Astrocyte of the hippocampus (primary cell): Measurements from ENCODE around the gene TOMM40.
"Not testable (repeated sequence)": the region's sequence is repeated elsewhere in the genome, so short reads cannot be mapped to it uniquely, and the experiment has no call there.

ENCODE experiments used
- DNase-seq: peaks from one replicate; pipeline ENCODE4 v3.0.0; 2011; ENCODE audit warnings: low read depth, low spot score

Gene TOMM40

DNA sequence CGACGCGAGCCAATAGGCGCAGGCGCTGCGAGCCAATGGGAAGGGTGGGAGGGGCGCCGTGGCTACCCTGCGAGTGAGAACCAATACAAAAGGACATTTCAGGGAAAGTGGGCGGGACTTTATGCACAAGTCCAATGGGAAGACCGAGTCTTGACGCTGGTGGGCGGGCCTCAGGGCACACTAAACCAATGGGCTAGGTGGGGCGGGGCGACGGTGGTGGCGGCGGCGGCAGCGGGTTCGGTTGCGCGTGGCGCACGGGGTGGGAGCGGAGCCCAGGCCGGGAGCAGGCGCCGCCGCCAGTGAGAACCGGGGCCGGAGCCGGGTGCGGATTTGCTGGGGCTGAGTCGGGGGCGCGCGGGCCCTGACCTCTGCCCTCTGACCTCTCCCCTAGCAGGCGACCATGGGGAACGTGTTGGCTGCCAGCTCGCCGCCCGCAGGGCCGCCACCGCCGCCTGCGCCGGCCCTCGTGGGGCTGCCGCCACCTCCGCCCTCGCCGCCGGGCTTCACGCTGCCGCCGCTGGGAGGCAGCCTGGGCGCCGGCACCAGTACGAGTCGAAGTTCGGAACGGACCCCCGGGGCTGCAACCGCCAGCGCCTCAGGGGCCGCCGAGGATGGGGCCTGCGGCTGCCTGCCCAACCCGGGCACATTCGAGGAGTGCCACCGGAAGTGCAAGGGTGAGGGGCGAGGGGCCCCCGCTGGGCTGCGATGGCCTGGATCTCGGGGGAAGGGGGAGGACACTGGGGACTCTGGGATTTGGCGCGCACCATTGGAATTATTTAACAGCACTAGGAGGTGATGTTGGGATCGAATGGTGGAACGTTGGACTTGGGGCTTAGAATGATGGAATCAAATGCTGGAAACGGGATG lies at the start of gene TOMM40:
TOMM40 (plus strand) TSS at position 239 of the 867 bp plus-strand sequence; CDS start at position 401, 162 bp downstream.
- peak; percentile 31 for DNase-seq

DNA sequence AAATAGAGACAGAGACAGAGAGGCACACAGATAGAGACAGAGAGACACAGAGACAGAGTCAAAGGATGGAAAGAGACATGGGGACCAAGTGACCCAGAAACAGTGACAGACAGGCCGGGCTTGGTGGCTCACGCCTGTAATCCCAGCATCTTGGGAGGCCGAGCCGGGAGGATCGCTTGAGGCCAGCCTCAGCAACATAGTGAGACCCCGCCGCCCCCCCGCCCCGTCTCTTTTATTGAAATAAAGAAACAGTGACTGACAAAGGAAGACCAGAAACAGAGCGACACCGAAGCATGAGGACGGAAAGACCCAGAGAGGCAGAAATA lies 45.8 kb upstream of the TOMM40 start:
- DNase-seq, result no peak

DNA sequence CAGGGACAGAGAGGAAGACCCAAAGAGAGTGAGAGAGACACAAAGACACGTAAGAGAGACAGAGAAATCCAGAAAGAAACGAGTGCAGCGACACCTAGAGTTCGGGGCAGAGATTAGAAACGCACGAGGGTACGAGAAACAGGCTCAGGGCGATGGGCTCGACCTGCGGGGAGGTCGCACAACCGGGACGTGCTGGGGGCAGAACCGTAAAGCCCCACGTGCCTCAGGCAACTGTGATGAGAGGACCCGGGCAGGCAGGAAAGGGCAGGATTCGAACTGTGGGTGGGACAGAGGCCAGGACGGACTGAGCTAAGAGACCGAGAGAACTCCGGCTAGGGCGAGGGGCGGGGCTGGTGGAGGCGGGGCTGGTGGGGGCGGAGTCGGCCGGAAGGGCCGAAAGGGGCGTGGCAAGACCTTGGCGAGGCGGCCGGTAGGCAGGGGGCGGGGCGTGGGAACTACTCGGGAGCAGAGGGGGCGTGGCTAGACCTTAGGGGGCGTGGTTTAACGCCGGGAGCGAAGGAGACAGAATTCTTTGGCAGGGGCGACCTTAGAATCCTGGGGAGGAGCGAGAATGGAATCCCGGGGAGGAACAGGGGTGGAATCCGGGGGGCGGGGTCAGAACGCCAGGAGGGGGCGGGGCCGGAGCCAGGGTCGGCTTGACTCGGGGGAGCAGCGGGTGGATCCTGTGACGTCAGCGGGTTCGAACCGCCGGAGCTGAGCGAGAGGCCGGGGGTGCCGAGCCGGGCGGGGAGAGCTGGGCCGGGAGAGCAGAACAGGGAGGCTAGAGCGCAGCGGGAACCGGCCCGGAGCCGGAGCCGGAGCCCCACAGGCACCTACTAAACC lies 45.2 kb upstream of the TOMM40 start, which contains the start of gene NECTIN2:
NECTIN2 (plus strand) TSS at position 686 of the 843 bp plus-strand sequence. CDS start 229 bp downstream, outside the sequence.
- peak; percentile 100 for DNase-seq

DNA sequence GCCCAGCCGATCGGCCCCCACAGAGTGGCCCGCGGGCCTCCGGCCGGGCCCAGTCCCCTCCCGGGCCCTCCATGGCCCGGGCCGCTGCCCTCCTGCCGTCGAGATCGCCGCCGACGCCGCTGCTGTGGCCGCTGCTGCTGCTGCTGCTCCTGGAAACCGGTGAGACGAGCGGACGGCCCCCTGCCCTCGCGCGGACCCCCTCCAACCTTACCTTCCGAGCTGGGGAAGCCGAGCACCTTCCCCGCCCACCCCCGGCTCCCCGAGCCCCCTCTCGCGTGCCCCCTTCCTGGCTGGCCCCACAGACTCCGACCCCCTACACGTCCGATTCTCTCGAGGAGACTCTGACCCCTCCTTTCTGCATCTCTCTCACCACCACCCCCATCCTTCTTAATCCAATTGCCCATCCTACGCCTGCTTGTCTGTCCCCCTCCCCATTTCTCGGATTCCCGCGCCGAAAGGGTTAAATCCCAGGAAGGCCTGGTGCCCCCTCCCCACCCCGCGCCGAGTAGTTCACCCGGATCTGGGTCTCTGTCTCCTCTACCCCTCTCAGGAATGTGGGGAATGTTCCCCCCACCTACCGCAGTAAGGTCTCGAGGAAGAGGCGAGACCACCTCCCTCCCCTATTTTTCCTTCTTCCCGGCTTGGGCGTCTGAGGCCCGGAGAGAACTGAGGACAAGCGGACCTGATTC lies 44.5 kb upstream of the TOMM40 start:
- DNase-seq, result peak; percentile 82

DNA sequence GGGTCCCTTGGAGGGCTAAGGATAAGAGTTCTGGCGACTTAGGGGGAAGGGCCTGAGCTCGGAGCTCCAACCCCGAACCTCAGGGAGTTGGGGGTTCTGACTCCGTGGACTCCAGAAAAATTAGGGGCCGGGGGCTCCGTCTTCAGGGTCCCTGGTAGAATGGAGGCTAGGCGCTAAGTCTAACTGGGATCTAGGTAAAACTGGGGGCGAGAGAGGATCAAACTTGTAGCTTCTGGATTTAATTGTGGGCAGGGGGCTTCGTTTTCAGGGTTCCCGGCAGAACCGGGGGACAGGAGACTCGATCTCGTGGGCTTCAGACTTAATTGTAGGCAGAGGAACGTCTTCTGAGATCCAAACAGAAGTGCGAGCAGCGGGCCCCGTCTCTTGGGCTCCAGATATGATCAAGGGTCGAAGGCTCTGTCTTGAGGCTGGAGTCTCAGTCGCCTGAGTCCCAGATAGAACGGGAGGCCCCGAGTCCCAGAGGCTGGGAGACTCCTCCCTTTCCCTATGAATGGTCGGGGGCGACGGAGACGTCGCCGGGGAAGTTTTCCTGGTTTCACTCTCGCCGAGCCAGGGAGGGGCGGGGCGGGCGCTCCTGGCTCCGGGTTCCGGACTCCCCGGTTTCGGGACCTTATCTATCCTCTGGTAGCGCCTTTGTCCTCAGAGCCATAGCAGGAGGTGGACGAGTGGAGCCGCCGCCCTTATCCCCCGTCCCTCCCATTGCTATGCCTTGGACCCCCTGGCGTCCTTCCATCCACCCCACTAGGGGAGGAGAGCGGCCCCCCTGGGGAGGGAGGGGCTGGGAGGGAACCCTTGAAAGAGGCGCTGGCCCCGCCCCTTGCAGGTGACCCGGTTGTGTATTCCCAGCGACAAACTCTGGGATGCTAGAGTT lies 43.7 kb upstream of the TOMM40 start:
- DNase-seq, result peak; percentile 87

DNA sequence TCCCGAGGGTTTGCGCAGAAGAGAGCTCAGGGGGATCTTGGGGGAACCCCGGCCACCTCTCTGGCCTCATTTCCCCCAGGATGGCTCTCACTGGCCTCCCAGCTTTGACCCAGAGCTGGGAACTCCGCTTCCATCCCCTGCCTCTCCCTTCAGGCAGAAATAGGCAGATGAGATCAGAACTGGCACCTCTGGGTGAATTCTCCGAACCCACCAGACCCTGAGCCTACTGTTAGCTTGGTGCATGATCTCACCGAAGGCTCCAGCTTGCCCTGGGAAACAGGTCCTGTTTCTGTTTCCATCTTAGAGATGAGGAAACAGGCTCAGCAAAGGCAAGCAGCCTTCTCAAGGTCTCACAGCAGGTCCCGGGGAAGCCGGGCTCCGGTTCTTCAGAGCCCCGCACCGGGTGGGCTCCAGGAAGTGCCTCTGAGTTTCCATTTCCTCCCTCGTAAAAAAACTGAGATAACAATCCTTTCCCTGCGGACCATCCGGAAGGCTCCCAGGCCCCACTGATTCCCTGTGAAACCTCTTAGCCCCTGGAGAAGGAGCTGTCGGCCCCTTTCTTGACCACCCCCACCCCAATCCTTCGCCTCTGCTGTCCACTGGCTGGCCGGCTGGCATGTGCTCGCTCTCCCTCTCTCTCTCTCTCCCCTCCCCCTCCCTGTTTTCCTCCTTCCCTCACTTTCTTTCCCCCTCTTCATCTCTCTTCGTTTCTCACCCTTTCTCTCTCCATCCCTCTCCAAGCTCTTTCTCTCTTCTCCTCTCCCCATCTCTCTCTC lies 42.8 kb upstream of the TOMM40 start:
- DNase-seq, result peak; percentile 67

DNA sequence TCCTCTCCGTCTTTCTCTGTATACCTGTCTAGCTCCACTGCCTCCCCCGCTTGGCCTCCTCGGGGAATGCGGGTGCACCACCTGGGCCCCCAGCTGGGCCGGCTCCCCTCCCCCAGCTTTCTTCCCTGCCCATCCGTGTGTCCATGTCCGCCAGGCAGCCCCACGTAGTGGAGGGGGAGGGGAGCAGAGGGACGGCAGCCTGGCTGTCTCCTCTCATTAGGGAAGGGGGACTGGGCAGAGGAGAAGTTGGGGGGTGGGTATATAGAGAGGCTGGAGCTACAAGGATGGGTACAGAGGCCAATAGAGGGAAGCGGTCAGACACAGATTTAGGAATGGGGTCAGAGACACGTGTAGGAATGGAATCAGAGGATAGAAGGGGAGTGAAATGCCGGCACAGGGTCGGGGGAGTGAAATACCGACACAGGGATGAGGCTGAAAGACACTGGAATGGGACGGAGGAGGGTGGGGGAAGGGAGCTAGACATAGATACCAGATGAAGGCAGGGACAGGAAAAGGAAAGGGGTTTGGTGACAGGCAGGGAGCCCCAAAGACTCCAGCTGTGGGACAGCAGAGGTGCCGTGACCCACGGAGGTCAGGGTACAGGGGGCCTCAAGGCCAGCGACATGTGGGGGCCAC lies 42.1 kb upstream of the TOMM40 start:
- peak; percentile 29 for DNase-seq

DNA sequence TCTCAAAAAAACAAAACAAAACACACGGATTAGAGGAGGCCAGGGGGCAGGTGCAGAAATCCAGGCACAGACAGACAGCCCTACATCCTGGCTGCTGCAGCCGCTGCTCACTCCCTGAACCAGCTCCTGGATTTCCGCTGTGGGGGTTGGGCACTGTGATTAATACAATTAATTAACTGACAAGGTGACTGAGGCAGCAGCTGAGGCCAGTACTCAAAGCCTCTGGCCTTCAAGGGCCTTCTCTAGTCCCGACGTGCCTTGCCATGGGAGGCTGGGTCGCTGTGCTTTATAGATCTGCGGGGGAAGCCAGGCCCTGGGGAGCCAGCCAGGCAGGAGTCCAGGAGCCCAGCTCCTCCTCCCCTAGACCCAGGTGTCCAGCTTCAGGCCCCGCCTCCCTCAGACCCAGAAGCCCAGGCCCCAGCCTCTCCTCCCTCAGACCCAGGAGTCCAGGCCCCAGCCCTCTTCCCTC lies 40.4 kb upstream of the TOMM40 start:
- DNase-seq, result no peak

DNA sequence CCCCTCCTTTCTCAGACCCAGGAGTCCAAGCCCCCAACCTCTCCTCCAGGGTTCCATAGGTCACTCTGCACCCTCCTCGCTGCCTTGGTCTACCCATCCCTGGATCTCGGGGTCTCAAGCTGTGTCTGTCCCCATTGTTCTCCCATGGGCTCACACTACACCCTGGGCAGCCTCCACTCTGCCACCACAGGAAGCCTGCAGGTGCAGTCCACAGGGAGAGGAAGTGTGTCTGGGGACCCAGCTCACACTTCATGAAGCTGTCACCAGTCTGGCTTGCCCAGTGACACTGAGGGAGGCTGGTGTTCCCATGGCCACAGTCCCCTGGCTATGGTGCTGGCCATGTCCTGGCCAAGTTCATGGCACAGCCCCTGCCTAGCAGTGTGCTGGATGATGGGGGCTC lies 39.6 kb upstream of the TOMM40 start:
- no peak for DNase-seq

DNA sequence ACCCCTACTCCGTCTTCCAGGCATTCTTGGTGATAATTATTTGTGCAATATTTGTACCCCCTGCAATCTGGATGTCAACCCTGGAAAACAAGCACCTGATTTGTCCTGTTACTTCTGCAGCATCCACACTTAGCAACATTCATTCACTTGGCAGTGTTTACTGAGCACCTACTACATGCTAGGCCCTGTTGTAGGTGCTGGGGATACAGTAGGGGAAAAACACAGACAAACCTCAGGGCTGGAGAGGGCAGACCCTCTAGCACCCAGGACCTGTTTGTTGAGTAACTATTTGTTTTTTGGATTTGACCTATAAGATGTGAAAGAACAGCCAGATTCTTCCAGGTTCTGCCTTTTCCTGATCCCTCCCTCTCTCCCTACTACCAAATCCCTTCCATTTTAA lies 35.4 kb upstream of the TOMM40 start:
- no peak for DNase-seq

DNA sequence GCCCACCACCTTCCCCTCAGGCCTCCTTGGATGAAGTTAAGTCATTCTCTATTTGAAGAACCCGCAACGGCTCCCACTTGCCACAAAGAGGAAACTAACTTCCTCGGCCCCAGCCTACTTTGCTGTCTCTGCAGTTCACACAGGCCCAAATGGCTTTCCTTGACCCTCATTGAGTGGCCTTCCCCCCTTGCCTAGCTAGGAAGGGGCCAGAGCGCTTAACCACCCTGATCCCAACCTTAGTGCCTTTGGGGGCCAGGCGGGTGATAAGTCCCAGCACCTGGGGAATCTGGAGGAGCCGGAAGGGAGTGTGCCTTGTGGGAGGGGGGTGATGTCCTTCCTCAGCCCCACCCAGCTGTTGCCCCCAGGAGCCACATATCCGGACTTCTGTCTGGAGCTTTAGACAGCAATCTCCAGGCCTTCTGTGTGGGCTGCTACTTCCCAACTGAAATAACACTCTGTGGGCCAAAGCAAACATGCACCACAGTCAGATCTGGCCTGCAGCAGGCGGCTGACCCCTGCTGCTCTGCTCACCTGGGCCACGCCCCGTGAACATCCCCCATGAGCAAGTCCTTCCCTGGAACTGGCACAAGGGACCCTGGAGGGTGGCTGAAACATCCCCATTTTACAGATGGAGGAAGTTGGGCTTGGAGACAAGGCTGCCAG lies 34.5 kb upstream of the TOMM40 start:
- peak; percentile 45 for DNase-seq

DNA sequence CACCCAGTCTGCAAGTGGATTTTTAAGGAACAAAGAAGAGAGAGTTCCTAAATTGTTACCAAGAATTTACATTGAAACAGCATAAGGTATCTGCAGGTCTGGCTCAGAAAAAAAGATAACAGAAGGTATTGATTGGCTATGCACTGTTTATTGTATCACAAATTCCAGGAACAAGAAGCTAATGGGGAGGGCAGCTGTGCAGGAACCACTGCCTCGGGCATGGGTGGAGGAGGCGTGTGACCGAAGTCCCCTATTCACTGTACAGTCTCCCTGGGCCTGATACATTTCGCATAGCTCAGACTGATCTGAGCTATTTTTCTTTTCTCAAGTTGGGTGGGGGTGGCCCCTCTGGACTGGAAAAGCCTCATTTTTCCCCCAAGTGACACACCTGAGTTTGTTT lies 33.2 kb upstream of the TOMM40 start:
- DNase-seq, result no peak

DNA sequence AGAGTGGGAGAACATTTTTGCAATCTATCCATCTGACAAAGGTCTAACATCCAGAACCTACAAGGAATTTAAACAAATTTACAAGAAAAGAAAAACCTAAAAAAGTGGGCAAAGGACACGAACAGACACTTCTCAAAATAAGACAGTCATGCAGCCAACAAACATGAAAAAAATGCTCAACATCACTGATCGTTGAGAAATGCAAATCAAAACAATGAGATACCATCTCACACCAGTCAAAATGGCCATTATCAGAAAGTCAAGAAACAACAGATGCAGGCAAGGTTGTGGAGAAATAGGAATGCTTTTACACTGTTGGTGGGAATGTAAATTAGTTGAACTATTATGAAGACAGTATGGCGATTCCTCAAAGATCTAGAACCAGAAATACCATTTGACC lies 29.5 kb upstream of the TOMM40 start:
- not testable (repeated sequence) for DNase-seq

DNA sequence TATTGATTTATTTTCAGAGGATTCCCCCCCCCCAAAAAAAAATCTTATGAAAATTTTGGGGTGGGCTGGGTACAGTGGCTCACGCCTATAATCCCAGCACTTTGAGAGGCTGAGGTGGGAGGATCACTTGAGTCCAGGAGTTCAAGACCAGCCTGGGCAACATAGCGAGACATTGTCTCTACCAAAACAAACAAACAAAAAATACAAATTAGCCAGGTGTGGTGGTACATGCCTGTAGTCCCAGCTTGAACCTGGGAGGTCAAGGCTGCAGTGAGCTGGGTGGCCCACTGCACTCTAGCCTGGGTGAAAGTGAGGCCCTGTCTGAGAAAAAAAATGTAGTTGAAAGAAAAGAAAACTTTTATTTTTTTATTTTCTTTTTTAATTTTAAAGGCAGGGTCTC lies 27.1 kb upstream of the TOMM40 start:
- no peak for DNase-seq

DNA sequence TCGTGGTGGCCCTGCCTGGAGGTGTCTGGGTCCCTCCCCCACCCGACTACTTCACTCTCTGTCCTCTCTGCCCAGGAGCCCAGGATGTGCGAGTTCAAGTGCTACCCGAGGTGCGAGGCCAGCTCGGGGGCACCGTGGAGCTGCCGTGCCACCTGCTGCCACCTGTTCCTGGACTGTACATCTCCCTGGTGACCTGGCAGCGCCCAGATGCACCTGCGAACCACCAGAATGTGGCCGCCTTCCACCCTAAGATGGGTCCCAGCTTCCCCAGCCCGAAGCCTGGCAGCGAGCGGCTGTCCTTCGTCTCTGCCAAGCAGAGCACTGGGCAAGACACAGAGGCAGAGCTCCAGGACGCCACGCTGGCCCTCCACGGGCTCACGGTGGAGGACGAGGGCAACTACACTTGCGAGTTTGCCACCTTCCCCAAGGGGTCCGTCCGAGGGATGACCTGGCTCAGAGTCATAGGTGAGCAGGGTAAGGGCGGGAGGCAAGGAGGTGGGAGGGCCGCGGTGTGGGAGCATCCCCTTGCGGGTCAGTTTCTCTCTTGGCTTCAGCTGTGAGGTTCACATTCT lies 25.8 kb upstream of the TOMM40 start:
- DNase-seq, result no peak

DNA sequence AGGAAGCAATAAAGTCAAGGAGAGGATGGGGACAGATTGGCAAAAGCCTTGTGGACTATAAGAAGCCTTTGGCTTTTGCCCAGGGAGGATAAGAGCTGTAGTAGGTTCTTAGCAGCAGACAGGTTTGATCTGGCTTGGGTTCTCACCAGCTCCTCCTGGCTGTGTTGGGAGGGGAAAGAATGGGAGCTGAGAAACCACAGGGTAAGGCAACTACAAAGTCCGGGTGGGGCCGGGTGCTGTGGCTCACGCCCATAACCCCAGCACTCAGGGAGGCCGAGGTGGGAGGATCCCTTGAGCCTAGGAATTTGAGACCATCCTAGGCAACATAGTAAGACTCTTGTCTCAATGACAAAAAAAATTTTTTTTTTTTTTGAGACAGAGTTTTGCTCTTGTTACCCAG lies 24.4 kb upstream of the TOMM40 start:
- no peak for DNase-seq

DNA sequence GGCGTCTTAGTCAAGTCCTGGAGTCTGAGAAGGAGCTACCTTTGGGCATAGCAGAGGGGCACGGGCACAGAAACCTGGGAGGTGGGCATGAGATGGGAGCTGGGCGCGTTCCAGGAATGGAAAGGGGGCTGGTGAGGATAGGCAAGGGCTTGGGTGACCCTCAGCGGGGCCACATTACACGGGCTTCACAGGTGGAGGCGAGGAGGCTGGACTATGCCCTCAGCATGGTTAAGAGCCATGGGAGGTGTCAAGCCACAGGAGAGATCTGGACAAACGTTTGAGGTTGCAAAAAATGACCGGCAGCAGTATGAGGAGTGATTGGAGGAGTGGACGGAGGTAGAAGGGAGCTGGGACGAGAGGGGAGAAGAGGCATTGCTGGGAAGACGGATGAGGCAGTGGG lies 23.5 kb upstream of the TOMM40 start:
- DNase-seq, result no peak

DNA sequence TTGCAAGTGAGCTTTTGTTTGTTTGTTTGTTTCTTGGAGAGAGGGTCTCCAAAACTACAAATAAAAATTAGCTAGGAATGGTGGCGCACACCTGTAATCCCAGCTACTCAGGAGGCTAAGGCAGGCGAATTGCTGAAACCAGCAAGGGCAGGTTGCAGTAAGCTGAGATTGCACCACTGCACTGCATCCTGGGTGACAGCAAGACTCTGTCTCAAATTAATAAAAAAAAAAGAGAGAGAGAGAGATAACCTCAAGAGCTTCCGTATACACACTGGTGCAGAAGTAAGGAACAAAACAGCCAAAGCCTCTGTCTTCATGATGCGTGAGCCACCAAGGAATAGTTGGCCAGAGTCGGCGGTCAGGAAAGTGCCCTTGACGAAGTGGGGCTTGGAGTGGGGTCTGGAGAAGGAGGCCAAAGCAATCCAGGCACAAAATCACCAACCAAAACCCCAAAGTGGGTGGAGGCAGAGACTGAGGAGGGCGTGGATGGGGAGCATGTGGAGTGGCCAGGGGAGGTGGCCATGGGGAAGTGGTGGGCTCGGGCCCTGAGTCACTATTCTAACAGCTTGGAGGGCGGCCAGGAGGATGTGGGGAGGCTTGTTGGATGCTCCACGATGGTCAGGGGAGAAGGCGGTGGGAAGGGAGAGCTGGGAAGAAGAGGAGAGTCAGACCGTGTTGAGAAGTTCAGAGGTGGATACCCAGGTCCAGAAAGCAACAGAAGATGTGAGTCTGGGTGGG lies 21.2 kb upstream of the TOMM40 start:
- peak; percentile 92 for DNase-seq
